ENCODE measurements around the gene AXL. TPM values are rescaled to one million over a fixed set of nuclear protein-coding genes. Genes with fewer than 3 reads are reported as not detected.

Gene AXL
- total RNA-seq, 6 experiments from 2014 or later: 5.7 to 20.3 (median 10.2) TPM

GRCh38 chr19:41263042-41263849 lies 44.2 kb downstream of the AXL start:
- intact Hi-C loops (cut with DNase I): no loop called here
- ATAC-seq: peak; percentile 9 to 13 (median 10)
- WGBS (ENCODE audit: insufficient coverage, low coverage, low lambda C conversion rate, missing lambda C conversion rate): under 1% methylated on average over 40 of the region's 46 CpGs

GRCh38 chr19:41263850-41264580 lies 45.0 kb downstream of the AXL start, which contains the start of gene HNRNPUL1:
Gene HNRNPUL1, plus strand, starts transcription at chr19:41264372. Its CDS starts 132 bp downstream, at chr19:41264504.
- H3K27me3 ChIP-seq: no peaks in the 10 kb centered on the region
- no peaks in the 10 kb centered on the region for H3K9me3 ChIP-seq
- H3K36me3 ChIP-seq: peaks cover 0 to 12% (median 7%) of the 10 kb centered on the region in 4 donors
- DNase-seq: peak; percentile 98 to 99 (median 99)
- H3K27ac ChIP-seq: peak within 1 kb of the TSS; percentile 99 to 100 (median 99)
- 0% methylated on average over 28 of the region's 55 CpGs for WGBS (ENCODE audit: insufficient coverage, low coverage, low lambda C conversion rate, missing lambda C conversion rate)
- ATAC-seq: peak; percentile 69 to 84 (median 80)
- peaks cover 0 to 15% (median 5%) of the 10 kb centered on the region in 4 donors for H3K4me1 ChIP-seq
- peak within 1 kb of the TSS; percentile 90 to 97 (median 96) for H3K4me3 ChIP-seq
- intact Hi-C loops (cut with DNase I): no loop called here
- TF ChIP-seq POLR2A (IDR thresholded peaks at IDR 0.05) (peak; percentile 19), CTCF (IDR thresholded peaks at IDR 0.05) (peak in 2 of 4 donors; percentile 23 to 31)

More at GRCh38 chr19:41263042-41263849, 44.2 kb downstream of the AXL start:
- TF ChIP-seq CTCF (IDR thresholded peaks at IDR 0.05) (no peak), POLR2A (IDR thresholded peaks at IDR 0.05) (peak; percentile 95)
- Histone ChIP-seq H3K4me3 (peak overlapping the region; percentile 43 to 62 (median 61)), H3K27ac (peak overlapping the region; percentile 95 to 98 (median 97)), H3K36me3 (peaks cover 0 to 4% (median 2%) of the 10 kb centered on the region in 4 donors), H3K27me3 (no peaks in the 10 kb centered on the region), H3K4me1 (peaks cover 0 to 15% (median 5%) of the 10 kb centered on the region in 4 donors), H3K9me3 (no peaks in the 10 kb centered on the region)
- DNase-seq: peak; percentile 61 to 73 (median 70)

GRCh38 chr19:41264581-41265394 lies 45.8 kb downstream of the AXL start:
- Histone ChIP-seq H3K27me3 (no peaks in the 10 kb centered on the region), H3K4me3 (peak overlapping the region; percentile 90 to 97 (median 96)), H3K27ac (peak overlapping the region; percentile 99 to 100 (median 99)), H3K9me3 (no peaks in the 10 kb centered on the region), H3K4me1 (peaks cover 0 to 15% (median 5%) of the 10 kb centered on the region in 4 donors), H3K36me3 (peaks cover 0 to 20% (median 15%) of the 10 kb centered on the region in 4 donors)
- peak; percentile 20 for TF ChIP-seq POLR2A (IDR thresholded peaks at IDR 0.05)
- peak in 1 of 4 donors; percentile 1 for TF ChIP-seq CTCF (IDR thresholded peaks at IDR 0.05)
- ATAC-seq (peak in 1 of 4 donors; percentile 0), DNase-seq (peak; percentile 62 to 72 (median 70))
- under 1% methylated on average over 33 of the region's 75 CpGs for WGBS (ENCODE audit: insufficient coverage, low coverage, low lambda C conversion rate, missing lambda C conversion rate)
- intact Hi-C loops (cut with DNase I): no loop called here

Data from right lobe of liver (tissue), 6 donors.